ENCODE results near the gene ANGPTL7. TPM values are rescaled to one million over a fixed set of nuclear protein-coding genes. Genes with fewer than 3 reads are reported as not detected.

Gene ANGPTL7
- total RNA-seq, 1 donor from 2014 or later = 0.14 TPM

GRCh38 chr1:11187494-11187893, 1.7 kb upstream of the ANGPTL7 start:
- no peak overlapping the region for H3K4me3 Mint-ChIP-seq
- no peak overlapping the region for H3K27ac Mint-ChIP-seq (ENCODE audit: unreplicated experiment)
- peaks cover 28% of the 10 kb centered on the region for H3K4me1 Mint-ChIP-seq
- H3K27me3 Mint-ChIP-seq (ENCODE audit: low read depth) = no peaks in the 10 kb centered on the region
- peaks cover 8% of the 10 kb centered on the region for H3K36me3 Mint-ChIP-seq (ENCODE audit: low read depth)
- no peaks in the 10 kb centered on the region for H3K9me3 Mint-ChIP-seq
- no peak for DNase-seq (ENCODE audit: low read depth, low spot score)
- TF ChIP-seq CTCF (conservative IDR thresholded peaks at IDR 0.05) = no peak

- H3K27ac Mint-ChIP-seq (ENCODE audit: unreplicated experiment) = peak overlapping the region; percentile 88
- DNase-seq (ENCODE audit: low read depth, low spot score) = no peak
- no peak for TF ChIP-seq CTCF (conservative IDR thresholded peaks at IDR 0.05)
- H3K36me3 Mint-ChIP-seq (ENCODE audit: low read depth) = peaks cover 8% of the 10 kb centered on the region
- H3K9me3 Mint-ChIP-seq = no peaks in the 10 kb centered on the region
- H3K27me3 Mint-ChIP-seq (ENCODE audit: low read depth) = no peaks in the 10 kb centered on the region
- H3K4me1 Mint-ChIP-seq = peaks cover 28% of the 10 kb centered on the region
- H3K4me3 Mint-ChIP-seq = no peak overlapping the region
Observed at GRCh38 chr1:11187931-11188330, 1.2 kb upstream of the ANGPTL7 start.

GRCh38 chr1:11188381-11188780, 774 bp upstream of the ANGPTL7 start:
- H3K36me3 Mint-ChIP-seq (ENCODE audit: low read depth) = peaks cover 8% of the 10 kb centered on the region
- no peak for DNase-seq (ENCODE audit: low read depth, low spot score)
- H3K4me1 Mint-ChIP-seq = peaks cover 28% of the 10 kb centered on the region
- H3K4me3 Mint-ChIP-seq = no peak overlapping the region
- peak overlapping the region; percentile 88 for H3K27ac Mint-ChIP-seq (ENCODE audit: unreplicated experiment)
- no peaks in the 10 kb centered on the region for H3K9me3 Mint-ChIP-seq
- no peak for TF ChIP-seq CTCF (conservative IDR thresholded peaks at IDR 0.05)
- H3K27me3 Mint-ChIP-seq (ENCODE audit: low read depth) = no peaks in the 10 kb centered on the region

- TF ChIP-seq CTCF (conservative IDR thresholded peaks at IDR 0.05) = no peak
- H3K27ac Mint-ChIP-seq (ENCODE audit: unreplicated experiment) = no peak overlapping the region
- H3K4me3 Mint-ChIP-seq = no peak overlapping the region
- no peak for DNase-seq (ENCODE audit: low read depth, low spot score)
- H3K27me3 Mint-ChIP-seq (ENCODE audit: low read depth) = no peaks in the 10 kb centered on the region
- peaks cover 28% of the 10 kb centered on the region for H3K4me1 Mint-ChIP-seq
- no peaks in the 10 kb centered on the region for H3K9me3 Mint-ChIP-seq
- H3K36me3 Mint-ChIP-seq (ENCODE audit: low read depth) = peaks cover 7% of the 10 kb centered on the region
Observed at GRCh38 chr1:11193376-11193775, 4.2 kb downstream of the ANGPTL7 start.

GRCh38 chr1:11194407-11195176, 5.4 kb downstream of the ANGPTL7 start:
- no peak for DNase-seq (ENCODE audit: low read depth, low spot score)
- H3K36me3 Mint-ChIP-seq (ENCODE audit: low read depth) = peaks cover 17% of the 10 kb centered on the region
- no peak for TF ChIP-seq CTCF (conservative IDR thresholded peaks at IDR 0.05)
- H3K27me3 Mint-ChIP-seq (ENCODE audit: low read depth) = no peaks in the 10 kb centered on the region
- peaks cover 26% of the 10 kb centered on the region for H3K4me1 Mint-ChIP-seq
- no peak overlapping the region for H3K27ac Mint-ChIP-seq (ENCODE audit: unreplicated experiment)
- no peaks in the 10 kb centered on the region for H3K9me3 Mint-ChIP-seq
- no peak overlapping the region for H3K4me3 Mint-ChIP-seq

Measured in neural crest cell (in vitro differentiated cells).